ENCODE data around the gene PPM1L. TPM values are rescaled to one million over a fixed set of nuclear protein-coding genes. Genes with fewer than 3 reads are reported as not detected.
A peak's percentile ranks its signal among the peaks of the same experiment; 100 is the strongest.

PPM1L gene
- total and polyA plus RNA-seq, 2 of the 13 experiments (the other 11 are each of a cell fraction or from before 2014, with no cell fraction given): 0.22 to 1.4 TPM

GRCh38 chr3:160707187-160707794 is 48.7 kb upstream of the PPM1L start:
- ATAC-seq (peak; percentile 70), DNase-seq (ENCODE audit: low spot score) (peak; percentile 38), FAIRE-seq (peak; percentile 28)
- Histone ChIP-seq H3K9me3 (ENCODE audit: low read length) (no peaks in the 10 kb centered on the region), H3K4me3 (replicated peaks in 1 of 3; ENCODE audit: insufficient read depth in 1 of 3, low read depth in 2 of 3, low read length in 3 of 3) (no peak overlapping the region), H3K4me2 (ENCODE audit: low read depth, low read length) (no peak overlapping the region), H3K9ac (ENCODE audit: insufficient read depth, low read depth, low read length) (no peak overlapping the region), H2AFZ (ENCODE audit: low read length) (no peak overlapping the region), H4K20me1 (ENCODE audit: insufficient read depth, low read length) (no peaks in the 10 kb centered on the region), H3K27me3 (ENCODE audit: control insufficient read depth in 1 of 2, insufficient read depth in 2 of 2, low read length in 2 of 2) (no peaks in the 10 kb centered on the region), H3K36me3 (replicated peaks in 1 of 2; ENCODE audit: control insufficient read depth in 1 of 2, insufficient read depth in 2 of 2, low read length in 2 of 2) (no peaks in the 10 kb centered on the region), H3K4me1 (ENCODE audit: insufficient read depth, low read length) (no peaks in the 10 kb centered on the region), H3K79me2 (ENCODE audit: insufficient read depth, low read length) (no peaks in the 10 kb centered on the region), H3K27ac (ENCODE audit: extremely low read length, insufficient read depth, low read length) (no peak overlapping the region)
- intact Hi-C loops (cut with micrococcal nuclease; ENCODE audit: unreplicated experiment) (loop anchor here (1.0 to 5.0 kb wide), 3 partner anchors 220 to 715 kb away; no protein-coding TSS in a partner anchor), in situ Hi-C loops (cut with HindIII; ENCODE audit: extremely low pct_ligation_motif_present, low pct_unique_long_range_greater_than_20kb) (loop anchor here (10.0 kb wide), 2 partner anchors 228 to 718 kb away; no protein-coding TSS in a partner anchor)
- TF ChIP-seq SMC3 (IDR thresholded peaks at IDR 0.05; ENCODE audit: low read length) (peak; percentile 47; the same call in 1 of the 2 replicates), ZNF20 (CRISPR knock-in tag; IDR thresholded peaks at IDR 0.05) (no peak), HCFC1 (IDR thresholded peaks at IDR 0.05; ENCODE audit: low read depth, low read length) (no peak), CTCF (CRISPR knock-in tag; IDR thresholded peaks at IDR 0.05) (peak; percentile 53), STAG1 (CRISPR knock-in tag; IDR thresholded peaks at IDR 0.05) (peak; percentile 68)
- POLR2A ChIA-PET: no interaction called here
- no TSS peak for BruUV-seq (replicated peaks)
- WGBS (ENCODE audit: low lambda C conversion rate): 9% methylated on average over 4 of the region's 4 CpGs
- CTCF ChIA-PET (ENCODE audit: low intra/inter-chr PET ratio, low total read pairs): interaction anchor here (1.0 to 1.5 kb wide), 2 partner anchors 235 to 717 kb away, joined by 4 to 15 read pairs; no protein-coding TSS in a partner anchor

Measured in HepG2 (cell line).